PC-9 (cell line): ENCODE measurements around the gene SNAPC4. TPM values are rescaled to one million over a fixed set of nuclear protein-coding genes. Genes with fewer than 3 reads are reported as not detected.
A peak's percentile ranks its signal among the peaks of the same experiment; 100 is the strongest.

ENCODE experiments used
- BruUV-seq: library from RNA; stranded (reverse); fragments of 400-500 nt; replicated peaks from 2 replicates; lab custom pipeline; 2021; lab: Mats Ljungman, UMichigan
- CTCF ChIA-PET: fragments of 300-600 bp; sonication (Branson Sonifier 250); formaldehyde crosslinking; loops from one replicate; lab custom pipeline; 2022; ENCODE audit warnings: antibody characterized with exemption; lab: Charles Lee
- POLR2A ChIA-PET: fragments of 300-600 bp; sonication (Branson Sonifier 250); formaldehyde crosslinking; loops from one replicate; lab custom pipeline; 2022; ENCODE audit warnings: antibody characterized with exemption; ENCODE audit not compliant: unreplicated experiment; lab: Charles Lee
- DNase-seq, 2 experiments: peaks; one replicate each; pipeline versions ENCODE4 v3.0.0 to v3.0.0-alpha.2; 2015 to 2022; ENCODE audit warnings: mixed read lengths in 1 of 2
- H2AFZ ChIP-seq: fragments of 200-600 bp; sonication (generic); 2 replicates; pipeline ENCODE4 v1.8.1; 2017; ENCODE audit warnings: antibody characterized with exemption
- H3F3A ChIP-seq: fragments of 200-600 bp; sonication (generic); 2 replicates; pipeline ENCODE4 v1.8.1; 2017; ENCODE audit warnings: antibody characterized with exemption, mild to moderate bottlenecking, low read depth; ENCODE audit not compliant: insufficient read depth
- H3K27ac ChIP-seq: fragments of 200-600 bp; sonication (generic); 2 replicates; pipeline ENCODE4 v1.6.1; 2016; ENCODE audit warnings: mixed run types
- H3K27me3 ChIP-seq: fragments of 200-600 bp; sonication (generic); 2 replicates; pipeline ENCODE4 v1.6.1; 2016; ENCODE audit warnings: low read depth, mixed run types; ENCODE audit not compliant: insufficient read depth
- H3K36me3 ChIP-seq: fragments of 200-600 bp; sonication (generic); 2 replicates; pipeline ENCODE4 v1.6.1; 2016; ENCODE audit warnings: low read depth, mixed run types
- H3K4me1 ChIP-seq: fragments of 200-600 bp; sonication (generic); replicated peaks from 2 replicates; pipeline ENCODE4 v1.6.1; 2016; ENCODE audit warnings: mixed run types; ENCODE audit not compliant: insufficient read depth
- H3K4me2 ChIP-seq: fragments of 200-600 bp; sonication (generic); 2 replicates; pipeline ENCODE4 v1.6.1; 2017; ENCODE audit warnings: mixed run types
- H3K4me3 ChIP-seq: fragments of 200-600 bp; sonication (generic); 2 replicates; pipeline ENCODE4 v1.6.1; 2016; ENCODE audit warnings: mixed run types
- H3K79me2 ChIP-seq: fragments of 200-600 bp; sonication (generic); 2 replicates; pipeline ENCODE4 v1.6.1; 2017; ENCODE audit warnings: low read depth, mixed run types
- H3K9me2 ChIP-seq: fragments of 200-600 bp; sonication (generic); 2 replicates; pipeline ENCODE4 v1.8.1; 2017; ENCODE audit warnings: mild to moderate bottlenecking; ENCODE audit not compliant: insufficient read depth
- H3K9me3 ChIP-seq: fragments of 200-600 bp; sonication (generic); 2 replicates; pipeline ENCODE4 v1.8.1; 2016; ENCODE audit warnings: low read depth; ENCODE audit not compliant: insufficient read depth
- H4K20me1 ChIP-seq: fragments of 200-600 bp; sonication (generic); 2 replicates; pipeline ENCODE4 v1.8.1; 2017; ENCODE audit not compliant: insufficient read depth
- CTCF ChIP-seq: fragments of 200-600 bp; sonication (generic); conservative IDR thresholded peaks from 2 replicates; pipeline ENCODE4 v1.6.1; 2017; ENCODE audit warnings: mixed run types, antibody characterized with exemption, mild to moderate bottlenecking, moderate library complexity
- EZH2 ChIP-seq: fragments of 200-600 bp; sonication (generic); IDR thresholded peaks from 2 replicates; pipeline ENCODE4 v1.8.0; 2017; ENCODE audit warnings: antibody characterized with exemption, low read depth
- intact Hi-C: fragments of 100-400 bp; cut with micrococcal nuclease; formaldehyde crosslinking; loops from one replicate; pipeline ENCODE4 v1.10.0; 2022; ENCODE audit not compliant: unreplicated experiment
- total RNA-seq: library from RNA; stranded (reverse); gene quantifications from 2 replicates; pipeline ENCODE4 v1.2.3, GENCODE V29; 2021

SNAPC4 gene
- total RNA-seq, 1 experiment from 2014 or later, result 14.4 TPM

DNA sequence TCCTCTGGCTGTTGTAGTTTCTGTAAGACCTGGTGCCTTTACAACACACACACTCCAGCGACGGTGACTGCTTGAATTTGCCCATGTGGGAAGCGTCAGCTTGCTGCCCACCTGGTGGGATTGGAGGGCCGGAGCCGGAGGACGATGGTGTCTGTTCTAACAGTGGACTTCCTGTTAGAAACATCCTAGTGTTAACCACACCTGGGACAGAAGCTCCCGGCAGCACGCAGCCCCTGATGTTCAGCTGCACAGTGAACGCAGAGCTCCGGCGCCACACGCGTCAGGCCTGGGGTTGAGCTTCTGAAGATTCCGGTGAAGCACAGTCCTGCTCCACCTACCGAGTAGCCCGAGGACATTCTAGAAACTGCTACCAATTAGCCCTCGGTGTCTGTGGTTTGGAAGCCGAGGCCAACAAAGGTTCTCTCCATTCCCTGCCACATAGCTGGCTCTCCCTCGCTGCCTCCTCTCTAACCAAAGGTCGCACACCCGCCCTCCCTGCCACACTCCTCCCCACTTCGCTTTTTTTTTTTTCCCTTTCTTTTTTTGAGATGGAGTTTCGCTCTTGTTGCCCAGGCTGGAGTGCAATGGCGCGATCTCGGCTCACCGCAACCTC lies 24.9 kb upstream of the SNAPC4 start:
- H3K27ac ChIP-seq, result no peak overlapping the region
- H3K4me2 ChIP-seq, result no peak overlapping the region
- no peak for TF ChIP-seq EZH2
- TF ChIP-seq CTCF, result no peak
- no peaks in the 10 kb centered on the region for H3K36me3 ChIP-seq
- H2AFZ ChIP-seq, result no peak overlapping the region
- H3K9me2 ChIP-seq, result no peaks in the 10 kb centered on the region
- no TSS peak for BruUV-seq
- no peaks in the 10 kb centered on the region for H3K79me2 ChIP-seq
- no peaks in the 10 kb centered on the region for H3K4me1 ChIP-seq
- DNase-seq, result no peak
- ChIA-PET POLR2A (interaction anchor here (0.7 kb wide), 1 partner anchor 34 kb away, joined by 10 read pairs; no protein-coding TSS in a partner anchor), CTCF (interaction anchor here (0.6 kb wide), 2 partner anchors 62 to 221 kb away, joined by 3 read pairs; no protein-coding TSS in a partner anchor)
- peaks cover 33% of the 10 kb centered on the region; the same call in 1 of the 2 replicates for H3F3A ChIP-seq
- intact Hi-C loops, result no loop called here
- H3K9me3 ChIP-seq, result no peaks in the 10 kb centered on the region
- H4K20me1 ChIP-seq, result peaks cover 8% of the 10 kb centered on the region; the same call in 1 of the 2 replicates
- no peak overlapping the region for H3K4me3 ChIP-seq
- H3K27me3 ChIP-seq, result no peaks in the 10 kb centered on the region

GRCh38 chr9:136423432-136424146 lies 23.6 kb upstream of the SNAPC4 start:
- intact Hi-C loops, result no loop called here

More at GRCh38 chr9:136423432-136424146, 23.6 kb upstream of the SNAPC4 start:
- H2AFZ ChIP-seq, result no peak overlapping the region
- BruUV-seq, result TSS peak; percentile 18
- TF ChIP-seq EZH2 (no peak), CTCF (no peak)
- ChIA-PET CTCF (no interaction called here), POLR2A (interaction anchor here (0.6 kb wide), 1 partner anchor 1018 kb away, joined by 14 read pairs; no protein-coding TSS in a partner anchor)
- no peaks in the 10 kb centered on the region for H3K4me1 ChIP-seq
- H3F3A ChIP-seq, result peaks cover 25% of the 10 kb centered on the region; the same call in 1 of the 2 replicates
- no peak overlapping the region for H3K4me2 ChIP-seq
- DNase-seq, result no peak
- no peaks in the 10 kb centered on the region for H3K9me2 ChIP-seq
- H3K79me2 ChIP-seq, result no peaks in the 10 kb centered on the region
- H3K4me3 ChIP-seq, result no peak overlapping the region
- no peaks in the 10 kb centered on the region for H3K9me3 ChIP-seq
- H3K27ac ChIP-seq, result no peak overlapping the region
- no peaks in the 10 kb centered on the region for H3K27me3 ChIP-seq
- peaks cover 8% of the 10 kb centered on the region; the same call in 1 of the 2 replicates for H4K20me1 ChIP-seq
- H3K36me3 ChIP-seq, result no peaks in the 10 kb centered on the region; the same call in 1 of the 2 replicates
